HG03139 (cell line): Measurements from ENCODE around the gene RTEL1.

ENCODE experiments used
- ATAC-seq: cut with Tn5 transposase; IDR thresholded peaks from one replicate; pipeline ENCODE4 v1.9.1; 2021; ENCODE audit not compliant: unreplicated experiment

RTEL1 gene

GRCh38 chr20:63689046-63690002 is 31.2 kb downstream of the RTEL1 start:
- ATAC-seq: no peak

DNA sequence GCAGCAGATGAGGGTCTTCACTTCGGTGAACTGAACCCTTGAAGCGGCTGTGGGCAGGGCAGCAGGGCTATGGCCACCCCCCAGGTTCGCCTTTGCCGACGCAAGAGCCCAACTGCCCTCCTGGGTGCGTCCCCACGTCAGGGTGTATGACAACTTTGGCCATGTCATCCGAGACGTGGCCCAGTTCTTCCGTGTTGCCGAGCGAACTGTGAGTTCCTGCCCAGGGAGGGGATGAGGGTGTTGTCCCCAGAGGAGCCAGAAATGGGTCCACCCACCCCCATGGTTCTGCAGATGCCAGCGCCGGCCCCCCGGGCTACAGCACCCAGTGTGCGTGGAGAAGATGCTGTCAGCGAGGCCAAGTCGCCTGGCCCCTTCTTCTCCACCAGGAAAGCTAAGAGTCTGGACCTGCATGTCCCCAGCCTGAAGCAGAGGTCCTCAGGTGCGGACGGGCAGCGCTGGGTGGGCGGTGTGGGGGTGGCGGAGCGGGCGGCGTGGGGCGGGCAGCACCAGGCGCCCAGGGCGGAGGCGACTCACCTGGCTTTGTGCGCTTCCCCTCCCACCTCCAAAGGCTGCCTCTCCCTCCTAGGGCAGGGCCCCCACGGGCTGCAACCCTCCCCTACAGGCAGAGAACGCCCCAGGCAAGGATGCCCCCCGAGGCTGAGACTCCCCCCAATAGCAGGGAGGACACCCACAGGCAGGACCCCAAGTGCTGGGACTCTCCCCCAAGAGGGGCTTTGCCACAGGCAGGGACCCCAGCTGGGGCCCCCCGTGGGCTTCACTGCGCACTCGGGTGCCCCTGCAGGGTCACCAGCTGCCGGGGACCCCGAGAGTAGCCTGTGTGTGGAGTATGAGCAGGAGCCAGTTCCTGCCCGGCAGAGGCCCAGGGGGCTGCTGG is 32.1 kb downstream of the RTEL1 start:
- no peak for ATAC-seq

DNA sequence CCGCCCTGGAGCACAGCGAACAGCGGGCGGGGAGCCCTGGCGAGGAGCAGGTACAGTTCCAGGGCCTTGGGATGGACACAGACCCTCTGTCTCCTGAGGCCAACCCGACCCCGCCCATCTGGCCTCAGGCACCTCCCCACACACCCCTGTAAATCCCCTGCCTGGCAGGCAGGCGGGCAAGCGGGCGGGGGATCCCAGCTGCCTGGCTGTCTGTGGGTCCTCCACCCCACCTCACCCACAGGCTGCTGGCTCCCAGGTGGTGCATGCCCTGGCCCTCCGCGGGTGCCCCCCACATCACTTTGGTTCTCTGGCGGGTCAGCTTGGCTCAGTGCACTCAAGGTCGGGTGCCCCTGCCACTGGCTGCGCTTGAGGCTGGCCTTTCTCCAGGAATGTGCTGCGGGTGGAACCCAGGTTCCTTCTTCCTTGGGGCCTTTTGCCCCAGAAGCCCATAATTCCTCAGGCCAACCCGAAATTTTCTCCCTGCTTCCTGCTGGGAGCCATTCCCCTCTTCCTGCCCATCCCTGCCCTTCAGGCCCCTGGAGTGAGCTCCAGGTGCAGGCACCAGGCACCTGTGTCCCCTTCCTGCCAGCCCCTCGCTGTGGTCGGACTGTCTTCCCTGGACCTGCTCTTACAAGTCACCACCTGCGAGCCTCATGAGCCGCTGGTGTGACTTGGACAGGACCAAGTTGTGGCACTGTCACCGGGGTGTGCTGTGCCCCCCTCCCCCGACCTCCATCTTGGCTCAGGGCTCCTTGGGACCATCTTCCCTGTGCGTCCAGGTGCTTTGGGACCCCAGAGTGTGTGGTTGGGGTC is 33.0 kb downstream of the RTEL1 start:
- ATAC-seq: no peak

GRCh38 chr20:63691711-63692435 is 33.8 kb downstream of the RTEL1 start:
- no peak for ATAC-seq

DNA sequence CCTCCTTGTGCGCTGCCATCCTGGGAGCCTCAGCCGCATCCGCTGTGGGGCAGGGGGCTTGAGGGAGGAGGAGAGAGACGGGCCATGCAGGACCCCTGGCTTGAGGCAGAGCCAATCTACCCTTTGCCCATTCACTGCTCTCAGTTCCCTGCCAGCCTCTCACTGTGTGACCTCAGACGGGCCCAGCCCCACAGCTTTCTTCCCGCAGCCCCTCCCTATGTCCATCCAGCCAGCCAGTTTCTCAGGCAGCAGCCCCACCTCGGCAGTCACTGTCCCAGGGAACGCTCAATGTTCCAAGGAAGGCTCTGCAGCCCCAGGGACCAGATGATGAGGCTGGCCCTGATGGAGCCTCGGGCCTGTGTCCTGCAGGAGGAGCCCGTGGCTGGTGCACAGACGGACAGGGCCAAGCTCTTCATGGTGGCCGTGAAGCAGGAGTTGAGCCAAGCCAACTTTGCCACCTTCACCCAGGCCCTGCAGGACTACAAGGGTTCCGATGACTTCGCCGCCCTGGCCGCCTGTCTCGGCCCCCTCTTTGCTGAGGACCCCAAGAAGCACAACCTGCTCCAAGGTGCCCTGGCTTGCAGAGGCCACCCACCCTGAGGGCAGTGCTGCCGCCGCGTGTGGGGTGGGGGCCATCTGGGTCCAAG is 34.4 kb downstream of the RTEL1 start:
- no peak for ATAC-seq

DNA sequence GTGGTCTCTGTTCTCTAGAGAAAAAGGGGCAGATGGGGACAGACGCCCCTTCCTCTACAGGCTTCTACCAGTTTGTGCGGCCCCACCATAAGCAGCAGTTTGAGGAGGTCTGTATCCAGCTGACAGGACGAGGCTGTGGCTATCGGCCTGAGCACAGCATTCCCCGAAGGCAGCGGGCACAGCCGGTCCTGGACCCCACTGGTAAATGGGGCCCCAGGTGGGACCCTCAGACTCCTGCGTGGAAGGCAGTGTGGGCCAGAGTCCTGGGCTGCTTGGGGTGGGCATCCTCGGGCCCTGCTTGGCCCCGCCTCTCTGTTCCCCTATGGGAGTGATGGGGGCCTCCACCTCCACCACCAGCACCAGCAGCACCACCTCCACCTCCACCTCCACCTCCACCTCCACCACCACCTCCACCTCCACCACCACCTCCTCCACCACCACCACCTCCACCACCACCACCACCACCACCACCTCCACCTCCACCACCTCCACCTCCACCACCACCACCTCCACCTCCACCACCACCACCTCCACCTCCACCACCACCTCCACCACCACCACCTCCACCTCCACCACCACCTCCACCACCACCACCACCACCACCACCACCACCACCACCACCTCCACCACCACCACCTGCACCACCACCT is 35.1 kb downstream of the RTEL1 start:
- ATAC-seq: no peak

- ATAC-seq: no peak
These were observed 35.8 kb downstream of the RTEL1 start for GRCh38 chr20:63693733-63694583.

DNA sequence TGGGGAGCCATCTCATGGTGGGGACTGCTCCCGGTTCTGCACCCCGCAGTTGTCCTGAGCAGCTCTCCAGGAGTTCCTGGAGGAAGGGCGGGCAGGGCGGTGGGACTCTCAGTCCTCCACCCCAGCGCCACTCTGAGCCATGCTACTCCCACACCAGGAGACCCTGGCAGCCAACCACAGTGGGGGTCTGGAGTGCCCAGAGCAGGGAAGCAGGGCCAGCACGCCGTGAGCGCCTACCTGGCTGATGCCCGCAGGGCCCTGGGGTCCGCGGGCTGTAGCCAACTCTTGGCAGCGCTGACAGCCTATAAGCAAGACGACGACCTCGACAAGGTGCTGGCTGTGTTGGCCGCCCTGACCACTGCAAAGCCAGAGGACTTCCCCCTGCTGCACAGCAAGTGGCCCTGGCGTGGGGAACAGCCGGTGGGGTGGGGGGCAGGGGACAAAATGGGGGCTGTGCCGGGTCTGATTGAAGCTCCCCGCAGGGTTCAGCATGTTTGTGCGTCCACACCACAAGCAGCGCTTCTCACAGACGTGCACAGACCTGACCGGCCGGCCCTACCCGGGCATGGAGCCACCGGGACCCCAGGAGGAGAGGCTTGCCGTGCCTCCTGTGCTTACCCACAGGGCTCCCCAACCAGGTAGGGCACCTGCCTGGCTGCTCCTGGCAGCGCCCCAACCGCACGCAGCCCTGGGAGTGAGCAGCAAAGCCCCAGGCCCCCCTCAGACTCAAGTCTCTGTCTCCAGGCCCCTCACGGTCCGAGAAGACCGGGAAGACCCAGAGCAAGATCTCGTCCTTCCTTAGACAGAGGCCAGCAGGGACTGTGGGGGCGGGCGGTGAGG is 36.7 kb downstream of the RTEL1 start:
- no peak for ATAC-seq

- no peak for ATAC-seq
These were observed 37.6 kb downstream of the RTEL1 start for GRCh38 chr20:63695424-63696305.

GRCh38 chr20:63696306-63696627 is 38.2 kb downstream of the RTEL1 start:
- no peak for ATAC-seq

DNA sequence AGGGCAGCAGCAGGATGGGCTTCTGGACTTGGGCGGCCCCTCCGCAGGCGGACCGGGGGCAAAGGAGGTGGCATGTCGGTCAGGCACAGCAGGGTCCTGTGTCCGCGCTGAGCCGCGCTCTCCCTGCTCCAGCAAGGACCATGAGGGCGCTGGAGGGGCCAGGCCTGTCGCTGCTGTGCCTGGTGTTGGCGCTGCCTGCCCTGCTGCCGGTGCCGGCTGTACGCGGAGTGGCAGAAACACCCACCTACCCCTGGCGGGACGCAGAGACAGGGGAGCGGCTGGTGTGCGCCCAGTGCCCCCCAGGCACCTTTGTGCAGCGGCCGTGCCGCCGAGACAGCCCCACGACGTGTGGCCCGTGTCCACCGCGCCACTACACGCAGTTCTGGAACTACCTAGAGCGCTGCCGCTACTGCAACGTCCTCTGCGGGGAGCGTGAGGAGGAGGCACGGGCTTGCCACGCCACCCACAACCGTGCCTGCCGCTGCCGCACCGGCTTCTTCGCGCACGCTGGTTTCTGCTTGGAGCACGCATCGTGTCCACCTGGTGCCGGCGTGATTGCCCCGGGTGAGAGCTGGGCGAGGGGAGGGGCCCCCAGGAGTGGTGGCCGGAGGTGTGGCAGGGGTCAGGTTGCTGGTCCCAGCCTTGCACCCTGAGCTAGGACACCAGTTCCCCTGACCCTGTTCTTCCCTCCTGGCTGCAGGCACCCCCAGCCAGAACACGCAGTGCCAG is 38.7 kb downstream of the RTEL1 start, which contains the start of gene TNFRSF6B:
Gene TNFRSF6B (plus strand): TSS at position 25 of the 729 bp plus-strand sequence. CDS start 116 bp downstream, at position 141.
- no peak for ATAC-seq

- no peak for ATAC-seq
These were observed 39.3 kb downstream of the RTEL1 start for GRCh38 chr20:63697357-63697867.

DNA sequence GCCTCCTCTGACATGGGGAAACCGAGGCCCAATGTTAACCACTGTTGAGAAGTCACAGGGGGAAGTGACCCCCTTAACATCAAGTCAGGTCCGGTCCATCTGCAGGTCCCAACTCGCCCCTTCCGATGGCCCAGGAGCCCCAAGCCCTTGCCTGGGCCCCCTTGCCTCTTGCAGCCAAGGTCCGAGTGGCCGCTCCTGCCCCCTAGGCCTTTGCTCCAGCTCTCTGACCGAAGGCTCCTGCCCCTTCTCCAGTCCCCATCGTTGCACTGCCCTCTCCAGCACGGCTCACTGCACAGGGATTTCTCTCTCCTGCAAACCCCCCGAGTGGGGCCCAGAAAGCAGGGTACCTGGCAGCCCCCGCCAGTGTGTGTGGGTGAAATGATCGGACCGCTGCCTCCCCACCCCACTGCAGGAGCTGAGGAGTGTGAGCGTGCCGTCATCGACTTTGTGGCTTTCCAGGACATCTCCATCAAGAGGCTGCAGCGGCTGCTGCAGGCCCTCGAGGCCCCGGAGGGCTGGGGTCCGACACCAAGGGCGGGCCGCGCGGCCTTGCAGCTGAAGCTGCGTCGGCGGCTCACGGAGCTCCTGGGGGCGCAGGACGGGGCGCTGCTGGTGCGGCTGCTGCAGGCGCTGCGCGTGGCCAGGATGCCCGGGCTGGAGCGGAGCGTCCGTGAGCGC is 39.9 kb downstream of the RTEL1 start:
- no peak for ATAC-seq

GRCh38 chr20:63698739-63699465 is 40.8 kb downstream of the RTEL1 start:
- no peak for ATAC-seq
